Left lung (tissue), 10 donors: ENCODE results near the gene IL5. TPM values are rescaled to one million over a fixed set of nuclear protein-coding genes. Genes with fewer than 3 reads are reported as not detected.

Source experiments
- ATAC-seq: fragments of 200-7000 bp; cut with Tn5 transposase; one replicate; pipeline ENCODE4 v1.9.1; 2020; ENCODE audit warnings: moderate library complexity
- DNase-seq, 4 donors: peaks; one replicate each; pipeline ENCODE4 v3.0.0-alpha.2; 2013 to 2020
- H3K27ac ChIP-seq, 2 donors: fragments of 200-600 bp; sonication (generic) in 1 of 2; one replicate each; pipeline versions ENCODE4 v1.5.0 to v1.8.0; 2020 to 2021
- H3K27me3 ChIP-seq, 2 donors: fragments of 200-600 bp; sonication (generic) in 1 of 2; one replicate each; pipeline versions ENCODE4 v1.5.0 to v1.8.0; 2020 to 2021
- H3K36me3 ChIP-seq, 2 donors: fragments of 200-600 bp; sonication (generic) in 1 of 2; one replicate each; pipeline versions ENCODE4 v1.5.0 to v1.8.0; 2020 to 2021
- H3K4me1 ChIP-seq, 2 donors: fragments of 200-600 bp; one replicate each; pipeline ENCODE4 v1.8.0; 2021
- H3K4me3 ChIP-seq, 2 donors: fragments of 200-600 bp; sonication (generic) in 1 of 2; one replicate each; pipeline versions ENCODE4 v1.5.0 to v1.8.0; 2020 to 2021; ENCODE audit warnings: mild to moderate bottlenecking in 1 of 2
- H3K9me3 ChIP-seq, 2 donors: fragments of 200-600 bp; sonication (generic) in 1 of 2; one replicate each; pipeline versions ENCODE4 v1.5.0 to v1.8.0; 2020 to 2021
- CTCF ChIP-seq, 2 donors: fragments of 200-600 bp; sonication (generic) in 1 of 2; IDR thresholded peaks; one replicate each; pipeline versions ENCODE4 v1.5.0 to v1.8.0; 2021; ENCODE audit warnings: antibody characterized with exemption in 2 of 2
- intact Hi-C, 2 donors: fragments of 100-400 bp; cut with DNase I; formaldehyde crosslinking; loops; one replicate each; pipeline versions ENCODE4 v1.11.2 to v1.14.2; 2022
- polyA plus RNA-seq, 6 donors: library from polyadenylated mRNA; unstranded; fragments of 120-200 nt; gene quantifications; one replicate each; pipeline ENCODE4 v1.2.1, GENCODE V29; 2013; ENCODE audit not compliant: insufficient read length in 6 of 6
- total RNA-seq, 2 donors: library from RNA; stranded (reverse); fragmentation: NEBNext Ultra II Directional; extraction: Animal tissue kit (Norgen Biotek cat#: 25700); gene quantifications; one replicate each; pipeline ENCODE4 v1.2.1, GENCODE V29; 2021
- donor health status: DM: no; HTN: yes; CAD: no.
- donor health status: DM: no; HTN: no; CAD: no.

IL5 gene
- total and polyA plus RNA-seq, 8 donors: 0.31 to 0.61 (median 0.36) TPM; not detected in 3

- peak; percentile 33 for ATAC-seq
- Histone ChIP-seq H3K4me1 (peaks cover 5 to 17% of the 10 kb centered on the region in 2 donors), H3K27me3 (no peaks in the 10 kb centered on the region), H3K27ac (peak overlapping the region in 1 of 2 donors; percentile 30), H3K4me3 (no peak overlapping the region), H3K36me3 (no peaks in the 10 kb centered on the region), H3K9me3 (no peaks in the 10 kb centered on the region)
- intact Hi-C loops: no loop called here
- no peak for DNase-seq
- TF ChIP-seq CTCF (IDR thresholded peaks at IDR 0.05): no peak
These were observed 37.7 kb downstream of the IL5 start for GRCh38 chr5:132505641-132506040.

- Histone ChIP-seq H3K27ac (peak overlapping the region in 1 of 2 donors; percentile 30), H3K27me3 (no peaks in the 10 kb centered on the region), H3K4me1 (peaks cover 5 to 24% of the 10 kb centered on the region in 2 donors), H3K36me3 (no peaks in the 10 kb centered on the region), H3K4me3 (no peak overlapping the region), H3K9me3 (no peaks in the 10 kb centered on the region)
- intact Hi-C loops: loop anchor here in 1 of 2 donors (5.0 kb wide), 1 partner anchor 117 kb away; no protein-coding TSS in a partner anchor
- TF ChIP-seq CTCF (IDR thresholded peaks at IDR 0.05): no peak
- ATAC-seq (no peak), DNase-seq (no peak)
These were observed 38.6 kb downstream of the IL5 start for GRCh38 chr5:132504746-132505145.

- H3K4me1 ChIP-seq: peaks cover 5 to 36% of the 10 kb centered on the region in 2 donors
- H3K4me3 ChIP-seq: no peak overlapping the region
- H3K27me3 ChIP-seq: no peaks in the 10 kb centered on the region
- DNase-seq (no peak), ATAC-seq (no peak)
- intact Hi-C loops: loop anchor here in 1 of 2 donors (5.0 kb wide), 1 partner anchor 116 kb away; no protein-coding TSS in a partner anchor
- H3K27ac ChIP-seq: peak overlapping the region in 1 of 2 donors; percentile 67
- H3K9me3 ChIP-seq: no peaks in the 10 kb centered on the region
- no peak for TF ChIP-seq CTCF (IDR thresholded peaks at IDR 0.05)
- no peaks in the 10 kb centered on the region for H3K36me3 ChIP-seq
These were observed 40.1 kb downstream of the IL5 start for GRCh38 chr5:132503244-132503643.

- intact Hi-C loops: loop anchor here in 1 of 2 donors (5.0 kb wide), 1 partner anchor 115 kb away; no protein-coding TSS in a partner anchor
These were observed 41.1 kb downstream of the IL5 start for GRCh38 chr5:132501961-132502931.

More at GRCh38 chr5:132501961-132502931, 41.1 kb downstream of the IL5 start:
- H3K36me3 ChIP-seq: no peaks in the 10 kb centered on the region
- peak; percentile 5 for ATAC-seq
- H3K4me1 ChIP-seq: peaks cover 11 to 46% of the 10 kb centered on the region in 2 donors
- peak overlapping the region; percentile 13 to 67 for H3K27ac ChIP-seq
- TF ChIP-seq CTCF (IDR thresholded peaks at IDR 0.05): no peak
- H3K27me3 ChIP-seq: no peaks in the 10 kb centered on the region
- H3K4me3 ChIP-seq: no peak overlapping the region
- no peak for DNase-seq
- H3K9me3 ChIP-seq: no peaks in the 10 kb centered on the region
